ENCODE measurements around the gene ZNF479. TPM values are rescaled to one million over a fixed set of nuclear protein-coding genes. Genes with fewer than 3 reads are reported as not detected.
"Not testable (repeated sequence)": the region's sequence is repeated elsewhere in the genome, so short reads cannot be mapped to it uniquely, and the experiment has no call there.

The ZNF479 gene
- polyA plus RNA-seq (2012; ENCODE audit: missing spikeins): not detected

- FAIRE-seq; DNase-seq (ENCODE audit: insufficient read length): not testable (repeated sequence)
Measured at GRCh38 chr7:57132336-57132735, at the start of gene ZNF479. TSS of gene ZNF479 (minus strand) at chr7:57132436. CDS start at chr7:57132324, 112 bp downstream.

- FAIRE-seq (no peak), DNase-seq (ENCODE audit: insufficient read length) (no peak)
- TF ChIP-seq POLR2A (IDR thresholded peaks at IDR 0.05; ENCODE audit: low read depth, low read length) (no peak), TAF1 (IDR thresholded peaks at IDR 0.05; ENCODE audit: borderline replicate concordance, low read depth, low read length) (no peak), POLR2AphosphoS5 (IDR thresholded peaks at IDR 0.05; ENCODE audit: low read depth, low read length) (no peak)
Measured at GRCh38 chr7:57182031-57182430, 49.8 kb upstream of the ZNF479 start.

- DNase-seq (ENCODE audit: insufficient read length) (no peak), FAIRE-seq (no peak)
- TF ChIP-seq POLR2A (IDR thresholded peaks at IDR 0.05; ENCODE audit: low read depth, low read length): no peak
- TF ChIP-seq TAF1 (IDR thresholded peaks at IDR 0.05; ENCODE audit: borderline replicate concordance, low read depth, low read length): no peak
- no peak for TF ChIP-seq POLR2AphosphoS5 (IDR thresholded peaks at IDR 0.05; ENCODE audit: low read depth, low read length)
Measured at GRCh38 chr7:57181281-57181680, 49.0 kb upstream of the ZNF479 start.

GRCh38 chr7:57179776-57180415 is 47.7 kb upstream of the ZNF479 start:
- FAIRE-seq (no peak), DNase-seq (ENCODE audit: insufficient read length) (no peak)
- no peak for TF ChIP-seq POLR2A (IDR thresholded peaks at IDR 0.05; ENCODE audit: low read depth, low read length)
- no peak for TF ChIP-seq POLR2AphosphoS5 (IDR thresholded peaks at IDR 0.05; ENCODE audit: low read depth, low read length)
- TF ChIP-seq TAF1 (IDR thresholded peaks at IDR 0.05; ENCODE audit: borderline replicate concordance, low read depth, low read length): no peak

- DNase-seq (ENCODE audit: insufficient read length): no peak
- TF ChIP-seq POLR2AphosphoS5 (IDR thresholded peaks at IDR 0.05; ENCODE audit: low read depth, low read length) (no peak), POLR2A (IDR thresholded peaks at IDR 0.05; ENCODE audit: low read depth, low read length) (no peak), TAF1 (IDR thresholded peaks at IDR 0.05; ENCODE audit: borderline replicate concordance, low read depth, low read length) (no peak)
- no peak for FAIRE-seq
Measured at GRCh38 chr7:57178768-57179139, 46.5 kb upstream of the ZNF479 start.

- no peak for FAIRE-seq
- TF ChIP-seq POLR2A (IDR thresholded peaks at IDR 0.05; ENCODE audit: low read depth, low read length) (no peak), TAF1 (IDR thresholded peaks at IDR 0.05; ENCODE audit: borderline replicate concordance, low read depth, low read length) (no peak), POLR2AphosphoS5 (IDR thresholded peaks at IDR 0.05; ENCODE audit: low read depth, low read length) (no peak)
- DNase-seq (ENCODE audit: insufficient read length): no peak
Measured at GRCh38 chr7:57177856-57178767, 45.9 kb upstream of the ZNF479 start.

- TF ChIP-seq POLR2A (IDR thresholded peaks at IDR 0.05; ENCODE audit: low read depth, low read length): no peak
- TF ChIP-seq TAF1 (IDR thresholded peaks at IDR 0.05; ENCODE audit: borderline replicate concordance, low read depth, low read length): no peak
- TF ChIP-seq POLR2AphosphoS5 (IDR thresholded peaks at IDR 0.05; ENCODE audit: low read depth, low read length): no peak
- FAIRE-seq: no peak
- no peak for DNase-seq (ENCODE audit: insufficient read length)
Measured at GRCh38 chr7:57176928-57177635, 44.8 kb upstream of the ZNF479 start.

GRCh38 chr7:57165285-57165899 is 33.2 kb upstream of the ZNF479 start:
- DNase-seq (ENCODE audit: insufficient read length) (no peak), FAIRE-seq (no peak)
- TF ChIP-seq TAF1 (IDR thresholded peaks at IDR 0.05; ENCODE audit: borderline replicate concordance, low read depth, low read length): no peak
- TF ChIP-seq POLR2AphosphoS5 (IDR thresholded peaks at IDR 0.05; ENCODE audit: low read depth, low read length): no peak
- no peak for TF ChIP-seq POLR2A (IDR thresholded peaks at IDR 0.05; ENCODE audit: low read depth, low read length)

- not testable (repeated sequence) for DNase-seq (ENCODE audit: insufficient read length); FAIRE-seq
Measured at GRCh38 chr7:57120123-57120784, 12.0 kb downstream of the ZNF479 start.
